ENCODE data around the gene AP2M1. TPM values are rescaled to one million over a fixed set of nuclear protein-coding genes. Genes with fewer than 3 reads are reported as not detected.

The AP2M1 gene
- polyA plus RNA-seq, 3 donors, result 121 to 313 (median 264) TPM

DNA sequence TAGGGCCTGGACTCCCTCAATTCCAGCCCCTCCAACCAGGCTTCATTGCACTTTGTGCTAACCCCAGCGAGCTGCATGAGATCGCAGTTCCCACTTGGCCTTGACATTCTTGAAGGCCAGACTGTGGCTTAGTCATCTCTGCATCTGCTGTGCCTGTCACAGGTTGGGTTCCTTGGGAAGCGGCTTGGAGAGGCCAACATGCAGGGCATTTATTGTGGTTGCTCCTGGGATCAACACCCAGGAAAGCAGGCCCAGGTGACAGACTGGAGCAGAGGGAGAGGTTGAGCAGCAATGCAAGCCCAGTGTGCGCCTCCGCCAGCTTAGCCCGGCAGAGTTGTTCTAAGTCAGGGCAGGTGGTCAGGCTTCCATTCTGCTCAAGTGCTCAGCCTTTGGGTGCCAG lies 21.9 kb downstream of the AP2M1 start:
- H3K27ac ChIP-seq (ENCODE audit: low read depth, low read length), result no peak overlapping the region
- WGBS, 3 donors, result 69 to 90% (median 89%) methylated on average over 6 of the region's 6 CpGs

GRCh38 chr3:184198509-184198908 lies 23.9 kb downstream of the AP2M1 start:
- H3K27ac ChIP-seq (ENCODE audit: low read depth, low read length), result no peak overlapping the region
- WGBS, 3 donors, result 77 to 82% (median 81%) methylated on average over 9 of the region's 9 CpGs

GRCh38 chr3:184200825-184201224 lies 26.2 kb downstream of the AP2M1 start:
- H3K27ac ChIP-seq (ENCODE audit: low read depth, low read length), result no peak overlapping the region

DNA sequence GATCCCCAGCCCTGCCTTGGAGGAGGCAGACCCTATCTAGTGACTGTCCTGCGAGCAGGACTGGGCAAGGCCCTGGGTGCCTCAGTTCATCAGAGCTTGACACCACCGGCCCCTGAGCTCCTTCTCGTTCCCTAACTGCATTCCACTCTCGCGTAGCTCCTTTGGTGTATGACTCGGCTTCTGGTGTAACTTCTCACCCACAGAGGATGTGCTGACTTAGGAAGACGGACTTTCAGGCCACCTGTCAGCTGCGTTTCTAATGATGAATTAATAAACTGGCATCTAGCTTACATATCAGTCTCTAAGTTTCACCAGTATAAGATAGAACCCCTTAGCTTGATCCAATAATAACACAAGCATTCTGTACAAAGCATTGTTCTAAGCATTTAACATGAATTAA lies 28.9 kb downstream of the AP2M1 start:
- 77 to 82% (median 82%) methylated on average over 8 of the region's 8 CpGs for WGBS, 3 donors

DNA sequence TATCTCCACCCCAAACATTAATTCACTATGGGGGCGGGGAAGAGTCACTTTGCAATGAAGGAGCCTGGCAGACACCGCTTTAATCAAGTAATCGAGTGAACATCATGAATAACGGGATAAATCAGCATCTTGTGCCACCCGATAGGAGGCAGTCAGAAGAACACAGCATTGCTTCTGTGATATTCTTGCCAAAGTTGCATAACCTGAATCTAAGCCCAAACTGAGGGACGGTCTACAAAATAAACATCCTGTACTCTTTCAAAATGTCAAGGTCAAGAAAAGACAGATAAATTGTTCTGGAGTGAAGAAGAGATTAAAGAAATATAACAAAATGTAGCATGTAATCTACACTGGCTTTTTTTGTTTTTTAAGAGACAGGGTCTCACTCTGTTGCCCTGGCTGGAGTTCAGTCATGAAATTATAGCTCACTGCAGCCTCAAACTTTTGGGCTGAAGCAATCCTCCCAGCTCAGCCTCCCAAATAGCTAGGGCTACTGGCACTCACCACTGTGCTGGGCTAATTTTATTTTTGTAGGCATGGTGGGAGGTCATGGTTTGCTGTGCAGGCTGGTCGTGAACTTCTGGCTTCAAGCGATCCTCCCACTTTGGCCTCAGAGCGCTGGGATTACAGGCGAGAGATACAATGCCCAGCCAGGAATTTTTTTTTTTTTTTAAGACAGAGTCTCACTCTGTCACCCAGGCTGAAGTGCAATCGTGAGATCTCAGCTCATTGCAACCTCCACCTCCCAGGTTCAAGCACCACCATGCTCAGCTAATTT lies 34.7 kb downstream of the AP2M1 start:
- WGBS, 3 donors, result 56 to 58% (median 58%) methylated on average over 11 of the region's 11 CpGs
- H3K27ac ChIP-seq (ENCODE audit: low read depth, low read length), result no peak overlapping the region

More for the DNA sequence above, 28.9 kb downstream of the AP2M1 start:
- H3K27ac ChIP-seq (ENCODE audit: low read depth, low read length), result no peak overlapping the region

- H3K27ac ChIP-seq (ENCODE audit: low read depth, low read length), result no peak overlapping the region
- WGBS, 3 donors, result 54 to 79% (median 74%) methylated on average over 5 of the region's 5 CpGs
Observed at GRCh38 chr3:184211297-184211696, 36.6 kb downstream of the AP2M1 start.

DNA sequence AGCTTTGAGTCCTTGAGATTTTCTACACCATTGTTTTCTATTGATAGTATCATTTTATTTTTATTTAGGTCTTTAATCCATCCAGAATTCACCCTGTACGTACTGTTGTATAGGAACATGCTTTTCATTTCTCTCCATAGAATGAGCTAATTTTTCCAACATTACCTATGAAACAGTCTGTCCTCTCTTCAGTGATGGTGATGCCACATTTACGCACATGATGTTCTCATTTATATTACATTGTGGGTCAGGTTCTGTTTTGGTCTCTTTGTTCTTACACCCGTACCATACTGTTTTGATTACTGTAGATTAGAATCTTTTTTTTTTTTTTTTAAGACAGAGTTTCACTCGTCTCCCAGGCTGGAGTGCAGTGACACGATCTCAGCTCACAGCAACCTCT lies 37.1 kb downstream of the AP2M1 start:
- H3K27ac ChIP-seq (ENCODE audit: low read depth, low read length), result no peak overlapping the region
- 73 to 81% (median 80%) methylated on average over 5 of the region's 5 CpGs for WGBS, 3 donors

- 58 to 65% (median 61%) methylated on average over 4 of the region's 4 CpGs for WGBS, 3 donors
Observed at GRCh38 chr3:184218814-184219213, 44.2 kb downstream of the AP2M1 start.

GRCh38 chr3:184222521-184222920 lies 47.9 kb downstream of the AP2M1 start:
- WGBS, 3 donors, result 77 to 87% (median 78%) methylated on average over 3 of the region's 3 CpGs
- no peak overlapping the region for H3K27ac ChIP-seq (ENCODE audit: low read depth, low read length)

More at GRCh38 chr3:184218814-184219213, 44.2 kb downstream of the AP2M1 start:
- no peak overlapping the region for H3K27ac ChIP-seq (ENCODE audit: low read depth, low read length)

GRCh38 chr3:184223946-184224345 lies 49.3 kb downstream of the AP2M1 start:
- 80 to 83% (median 81%) methylated on average over 3 of the region's 3 CpGs for WGBS, 3 donors
- no peak overlapping the region for H3K27ac ChIP-seq (ENCODE audit: low read depth, low read length)

DNA sequence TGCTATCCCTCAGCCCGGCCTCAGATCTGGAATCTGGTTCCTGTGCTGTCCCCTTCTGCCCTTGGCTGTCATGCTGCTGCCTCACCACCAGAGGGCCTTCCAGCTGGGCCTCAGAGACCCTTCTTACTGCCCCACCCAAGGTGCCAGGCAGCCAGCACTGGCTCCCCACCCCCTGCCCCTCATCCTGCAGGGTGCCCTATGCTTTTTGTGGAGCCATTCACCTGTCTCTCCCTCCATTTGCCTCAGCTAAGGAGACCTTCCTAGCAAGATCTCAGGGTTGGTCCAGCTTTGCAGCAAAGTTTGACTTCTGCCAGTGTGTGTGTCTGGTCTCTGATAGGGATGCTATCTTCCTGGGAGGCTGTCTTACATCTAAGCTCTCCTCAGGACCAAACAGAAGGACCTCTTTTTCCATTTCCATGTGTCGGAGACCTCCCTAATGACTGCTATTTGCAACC lies 52.9 kb downstream of the AP2M1 start:
- 50 to 51% (median 51%) methylated on average over 2 of the region's 2 CpGs for WGBS, 3 donors
- no peak overlapping the region for H3K27ac ChIP-seq (ENCODE audit: low read depth, low read length)

- no peak overlapping the region for H3K27ac ChIP-seq (ENCODE audit: low read depth, low read length)
- 45 to 55% (median 49%) methylated on average over 11 to 12 of the region's 12 CpGs for WGBS, 3 donors
Observed at GRCh38 chr3:184228376-184229137, 53.9 kb downstream of the AP2M1 start.

- WGBS, 3 donors, result 0 to 1% (median 1%) methylated on average over 33 to 66 of the region's 66 CpGs
- H3K27ac ChIP-seq (ENCODE audit: low read depth, low read length), result no peak within 1 kb of the TSS
Observed at GRCh38 chr3:184229394-184230080, 54.9 kb downstream of the AP2M1 start, which contains the start of gene VWA5B2. Gene VWA5B2, plus strand, starts transcription at chr3:184229585. Its CDS starts 944 bp downstream, at chr3:184230529.

DNA sequence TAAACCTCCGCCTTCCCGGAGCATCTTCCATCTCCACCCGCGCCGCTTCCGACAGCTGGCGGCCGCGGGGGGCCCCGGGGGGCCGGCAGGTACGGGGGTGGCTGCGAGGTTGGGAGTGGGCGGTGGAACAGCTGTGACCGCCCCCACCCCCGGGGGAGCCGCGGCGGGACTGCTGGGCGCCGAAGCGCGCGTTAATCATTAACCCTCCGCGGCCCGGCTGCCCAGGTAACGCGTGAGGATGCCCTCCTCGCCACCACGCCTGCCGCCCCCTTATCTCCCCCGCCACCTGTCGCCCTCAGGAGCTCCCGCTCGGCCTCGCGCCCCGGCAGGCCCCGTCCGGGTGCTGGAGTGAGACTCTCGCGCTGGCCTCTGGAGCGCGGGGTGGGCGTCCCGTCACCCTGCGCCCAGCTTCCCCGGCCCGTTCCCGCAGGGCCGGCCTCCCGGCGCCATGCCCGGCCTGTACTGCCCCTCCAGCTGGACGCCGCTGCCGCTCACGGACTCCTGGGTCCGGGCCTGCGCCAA lies 55.5 kb downstream of the AP2M1 start:
- 0 to 1% (median 1%) methylated on average over 52 to 60 of the region's 61 CpGs for WGBS, 3 donors
- no peak overlapping the region for H3K27ac ChIP-seq (ENCODE audit: low read depth, low read length)

GRCh38 chr3:184230603-184231528 lies 56.2 kb downstream of the AP2M1 start:
- 5 to 10% (median 7%) methylated on average over 65 to 79 of the region's 79 CpGs for WGBS, 3 donors
- no peak overlapping the region for H3K27ac ChIP-seq (ENCODE audit: low read depth, low read length)

DNA sequence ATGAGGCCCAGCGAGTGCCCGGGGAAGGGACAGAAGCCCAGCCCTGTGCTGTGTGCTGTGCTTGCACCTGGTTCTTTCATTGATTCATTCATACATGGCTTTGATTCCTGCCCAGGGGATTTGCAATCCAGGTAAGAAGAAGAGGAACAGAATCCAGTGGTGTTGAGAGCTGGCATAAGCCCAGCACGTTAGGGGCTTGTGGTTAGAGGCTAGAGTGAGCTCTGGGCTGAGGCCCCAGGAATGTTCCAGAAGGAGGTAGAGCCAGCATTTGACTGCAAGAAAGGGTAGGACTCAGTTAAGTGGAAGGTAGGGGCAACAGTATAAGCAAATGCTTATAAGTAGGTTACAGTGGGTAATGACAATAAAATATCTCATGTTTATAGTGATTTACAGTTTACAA lies 57.0 kb downstream of the AP2M1 start:
- no peak overlapping the region for H3K27ac ChIP-seq (ENCODE audit: low read depth, low read length)
- WGBS, 3 donors, result 59 to 83% (median 69%) methylated on average over 3 of the region's 3 CpGs

GRCh38 chr3:184233127-184233843 lies 58.6 kb downstream of the AP2M1 start:
- WGBS, 3 donors, result 87 to 95% (median 92%) methylated on average over 22 to 23 of the region's 23 CpGs

More at GRCh38 chr3:184233127-184233843, 58.6 kb downstream of the AP2M1 start:
- H3K27ac ChIP-seq (ENCODE audit: low read depth, low read length), result no peak overlapping the region
